OCI-LY3 (cell line): ENCODE data around the gene GRWD1.

ENCODE experiments used
- CTCF ChIP-seq: fragments of 200-600, 300-600 bp; sonication (generic); IDR thresholded peaks from 2 replicates; pipeline ENCODE4 v1.5.1; 2014; ENCODE audit warnings: antibody characterized with exemption, low read length, low read depth
- EZH2phosphoT487 ChIP-seq: fragments of 200-600 bp; shearing (Covaris generic); IDR thresholded peaks from 2 replicates; pipeline ENCODE4 v1.6.1; 2018; ENCODE audit warnings: antibody characterized with exemption, mixed run types, low read depth

GRCh38 chr19:48476176-48476575, 30.4 kb downstream of the GRWD1 start:
- TF ChIP-seq CTCF (no peak), EZH2phosphoT487 (no peak)
